Lower lobe of right lung (tissue), 2 donors: ENCODE results near the gene GPNMB. TPM values are rescaled to one million over a fixed set of nuclear protein-coding genes. Genes with fewer than 3 reads are reported as not detected.

Experiments used
- ATAC-seq, 2 donors: fragments of 200-7000 bp; cut with Tn5 transposase; one replicate each; pipeline ENCODE4 v1.9.1; 2020 to 2022; ENCODE audit warnings: mild to moderate bottlenecking in 2 of 2, moderate library complexity in 2 of 2
- DNase-seq: peaks from one replicate; pipeline ENCODE4 v3.0.0-alpha.2; 2020
- H3K27ac ChIP-seq: fragments of 200-600 bp; one replicate; pipeline ENCODE4 v1.8.0; 2022
- H3K27me3 ChIP-seq: fragments of 200-600 bp; one replicate; pipeline ENCODE4 v1.8.0; 2022; ENCODE audit warnings: low read depth
- H3K36me3 ChIP-seq: fragments of 200-600 bp; one replicate; pipeline ENCODE4 v1.8.0; 2022; ENCODE audit warnings: mild to moderate bottlenecking
- H3K4me1 ChIP-seq: fragments of 200-600 bp; one replicate; pipeline ENCODE4 v1.8.0; 2022
- H3K4me3 ChIP-seq: fragments of 200-600 bp; one replicate; pipeline ENCODE4 v1.8.0; 2022; ENCODE audit warnings: mild to moderate bottlenecking
- H3K9me3 ChIP-seq: fragments of 200-600 bp; one replicate; pipeline ENCODE4 v1.8.0; 2022
- intact Hi-C: fragments of 100-400 bp; cut with DNase I; formaldehyde crosslinking; loops from one replicate; pipeline ENCODE4 v1.11.0; 2022
- total RNA-seq: library from RNA; stranded (reverse); fragmentation: NEBNext Ultra II Directional; extraction: Animal tissue kit (Norgen Biotek cat#: 25700); gene quantifications from one replicate; pipeline ENCODE4 v1.2.1, GENCODE V29; 2021
- TF ChIP-seq, protein P1 (sequence below): fragments of 200-600 bp; IDR thresholded peaks from one replicate; pipeline ENCODE4 v1.8.0; 2022; ENCODE audit warnings: antibody characterized with exemption, mild to moderate bottlenecking
- donor health status: DM: no; HTN: yes; CAD: no; lungs with severe emphysema.

GPNMB gene
- total RNA-seq, 1 donor from 2014 or later, result 452 TPM

DNA sequence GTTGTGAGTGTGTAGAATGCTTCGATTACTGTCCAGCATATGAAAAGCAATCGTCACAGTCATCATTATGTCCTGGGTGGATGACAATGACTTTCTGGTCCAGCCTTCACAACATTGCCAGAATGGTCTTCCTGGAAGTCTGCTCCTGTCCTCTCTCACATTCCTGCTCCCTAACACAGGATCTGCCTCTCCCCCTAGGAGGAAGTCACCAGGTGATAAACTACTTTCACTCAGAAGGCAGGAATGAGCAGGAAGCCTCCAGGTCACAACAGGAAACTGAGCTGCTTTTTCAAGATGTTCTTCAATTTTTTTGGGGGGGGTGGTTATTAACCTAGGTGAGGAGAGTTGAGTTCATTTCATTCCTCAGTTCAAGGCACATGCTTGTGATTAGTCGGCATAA, 13.6 kb upstream of the GPNMB start:
- ATAC-seq (no peak), DNase-seq (no peak)
- TF ChIP-seq, protein P1, sequence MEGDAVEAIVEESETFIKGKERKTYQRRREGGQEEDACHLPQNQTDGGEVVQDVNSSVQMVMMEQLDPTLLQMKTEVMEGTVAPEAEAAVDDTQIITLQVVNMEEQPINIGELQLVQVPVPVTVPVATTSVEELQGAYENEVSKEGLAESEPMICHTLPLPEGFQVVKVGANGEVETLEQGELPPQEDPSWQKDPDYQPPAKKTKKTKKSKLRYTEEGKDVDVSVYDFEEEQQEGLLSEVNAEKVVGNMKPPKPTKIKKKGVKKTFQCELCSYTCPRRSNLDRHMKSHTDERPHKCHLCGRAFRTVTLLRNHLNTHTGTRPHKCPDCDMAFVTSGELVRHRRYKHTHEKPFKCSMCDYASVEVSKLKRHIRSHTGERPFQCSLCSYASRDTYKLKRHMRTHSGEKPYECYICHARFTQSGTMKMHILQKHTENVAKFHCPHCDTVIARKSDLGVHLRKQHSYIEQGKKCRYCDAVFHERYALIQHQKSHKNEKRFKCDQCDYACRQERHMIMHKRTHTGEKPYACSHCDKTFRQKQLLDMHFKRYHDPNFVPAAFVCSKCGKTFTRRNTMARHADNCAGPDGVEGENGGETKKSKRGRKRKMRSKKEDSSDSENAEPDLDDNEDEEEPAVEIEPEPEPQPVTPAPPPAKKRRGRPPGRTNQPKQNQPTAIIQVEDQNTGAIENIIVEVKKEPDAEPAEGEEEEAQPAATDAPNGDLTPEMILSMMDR, result no peak
- H3K4me1 ChIP-seq, result no peaks in the 10 kb centered on the region
- H3K27ac ChIP-seq, result no peak overlapping the region
- H3K36me3 ChIP-seq, result no peaks in the 10 kb centered on the region
- intact Hi-C loops, result no loop called here
- no peaks in the 10 kb centered on the region for H3K9me3 ChIP-seq
- no peak overlapping the region for H3K4me3 ChIP-seq
- no peaks in the 10 kb centered on the region for H3K27me3 ChIP-seq

DNA sequence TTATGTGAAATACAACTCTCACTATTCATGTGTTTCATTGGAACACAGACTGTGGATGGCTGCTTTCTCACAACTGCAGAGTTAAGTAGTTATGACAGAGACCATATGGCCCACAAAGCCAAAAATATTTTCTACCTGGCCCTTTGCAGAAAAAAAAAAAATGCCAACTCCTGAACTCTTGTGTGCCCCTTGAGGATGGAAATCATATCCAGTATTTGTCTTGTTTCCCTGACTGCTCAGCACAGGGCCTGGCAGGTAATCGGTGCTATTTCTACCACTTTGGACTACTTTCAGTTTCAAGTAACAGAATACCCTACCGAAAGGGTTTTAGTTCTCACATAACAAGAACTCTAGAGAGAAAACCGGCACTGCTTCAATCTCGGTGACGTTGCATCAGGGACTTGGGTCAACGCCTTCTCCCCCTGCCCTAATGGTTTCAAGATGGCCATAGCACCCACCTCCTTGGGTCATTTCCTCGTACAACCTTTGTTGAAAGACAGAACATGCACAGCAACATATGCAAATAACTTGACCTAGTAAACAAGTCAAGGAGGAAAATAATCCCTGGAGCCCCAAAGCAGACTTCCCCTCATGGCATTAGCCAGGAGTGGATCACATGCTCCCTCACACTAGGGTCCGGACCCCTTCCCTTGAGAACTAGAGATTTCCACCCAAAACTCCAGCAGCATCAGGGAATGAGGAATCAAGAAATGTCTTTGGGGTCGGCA, 11.8 kb upstream of the GPNMB start:
- intact Hi-C loops, result no loop called here
- TF ChIP-seq, protein P1, result no peak
- H3K9me3 ChIP-seq, result no peaks in the 10 kb centered on the region
- peaks cover 1% of the 10 kb centered on the region for H3K27me3 ChIP-seq
- H3K4me1 ChIP-seq, result no peaks in the 10 kb centered on the region
- ATAC-seq (peak in 1 of 2 donors; percentile 46), DNase-seq (no peak)
- no peak overlapping the region for H3K4me3 ChIP-seq
- H3K36me3 ChIP-seq, result no peaks in the 10 kb centered on the region
- no peak overlapping the region for H3K27ac ChIP-seq

DNA sequence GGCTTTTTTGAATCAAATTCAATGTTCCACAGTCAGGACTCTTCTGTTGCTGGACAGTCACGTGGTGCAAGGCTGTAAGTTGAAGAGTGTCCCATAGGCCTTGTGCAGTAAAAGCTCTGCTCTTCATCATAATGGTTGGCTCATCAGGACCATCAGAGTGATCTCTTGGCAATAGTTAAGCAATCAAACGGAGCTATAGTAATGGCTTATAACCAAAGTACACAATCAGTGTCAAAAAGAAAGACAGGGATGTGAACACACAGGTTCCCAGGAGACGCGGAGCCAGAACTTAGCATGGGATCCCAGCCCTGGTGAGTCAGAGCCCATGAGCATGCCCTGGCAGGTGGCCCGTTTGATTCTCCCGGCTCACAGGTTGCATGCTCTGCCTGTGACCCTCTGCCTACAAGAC, 10.8 kb upstream of the GPNMB start:
- ATAC-seq, result no peak
- Histone ChIP-seq H3K9me3 (no peaks in the 10 kb centered on the region), H3K4me3 (no peak overlapping the region), H3K27me3 (peaks cover 6% of the 10 kb centered on the region), H3K4me1 (no peaks in the 10 kb centered on the region), H3K36me3 (no peaks in the 10 kb centered on the region), H3K27ac (no peak overlapping the region)
- intact Hi-C loops, result no loop called here
- TF ChIP-seq, protein P1, result no peak
- DNase-seq, result no peak

DNA sequence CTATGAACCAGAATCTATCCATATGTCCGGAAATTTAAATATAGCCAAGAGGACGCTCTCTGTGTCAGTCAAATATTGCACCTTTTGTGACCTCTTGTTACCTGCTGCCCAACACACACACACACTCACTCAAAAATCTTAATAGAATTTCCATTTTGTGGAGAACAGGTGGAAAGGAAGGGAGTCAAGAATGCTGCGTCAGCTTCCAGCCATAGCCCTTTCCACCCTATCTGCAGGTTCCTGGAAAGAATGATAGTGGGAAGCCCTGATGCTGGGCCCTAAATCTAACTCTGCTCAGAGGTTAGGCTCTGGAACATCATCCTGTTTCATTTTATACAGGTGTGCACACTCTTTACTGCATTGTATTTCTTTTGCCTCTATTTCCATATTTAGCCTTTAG, 9.6 kb upstream of the GPNMB start:
- intact Hi-C loops, result no loop called here
- Histone ChIP-seq H3K36me3 (no peaks in the 10 kb centered on the region), H3K4me3 (no peak overlapping the region), H3K27me3 (peaks cover 6% of the 10 kb centered on the region), H3K4me1 (no peaks in the 10 kb centered on the region), H3K9me3 (no peaks in the 10 kb centered on the region), H3K27ac (no peak overlapping the region)
- TF ChIP-seq, protein P1, result no peak
- ATAC-seq, result no peak
- no peak for DNase-seq

DNA sequence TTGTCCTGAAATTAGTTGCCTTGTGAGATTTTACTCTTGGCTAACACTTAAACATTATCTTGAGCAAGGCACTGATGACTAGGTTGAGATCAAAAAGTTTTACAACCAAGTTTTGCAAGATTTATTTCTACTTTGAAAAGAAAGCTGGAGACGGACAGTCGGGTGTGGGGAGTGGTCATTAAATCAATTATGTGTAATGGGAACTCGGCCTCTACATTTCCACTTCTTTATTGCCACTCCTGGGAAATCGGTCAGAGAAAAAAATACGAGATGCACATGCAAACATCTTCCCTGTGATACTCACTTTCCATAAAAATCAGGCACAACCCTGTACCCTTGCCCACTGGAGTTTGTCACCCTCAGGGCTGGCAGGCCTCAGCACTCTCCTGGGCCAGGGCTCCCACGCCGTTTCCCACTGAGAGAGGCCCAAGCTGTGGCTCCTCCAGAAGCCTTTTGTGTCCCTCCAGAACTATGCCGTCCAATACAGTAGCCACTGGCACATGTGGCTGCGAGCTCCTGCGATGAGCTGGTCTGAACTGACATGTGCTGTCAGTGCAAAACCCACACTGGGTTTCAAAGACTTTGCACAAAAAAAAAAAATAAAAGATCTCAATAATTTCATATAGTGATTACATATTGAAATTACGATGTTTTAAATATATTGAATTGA, 7.5 kb upstream of the GPNMB start:
- intact Hi-C loops, result no loop called here
- Histone ChIP-seq H3K4me3 (no peak overlapping the region), H3K36me3 (no peaks in the 10 kb centered on the region), H3K4me1 (no peaks in the 10 kb centered on the region), H3K27ac (no peak overlapping the region), H3K9me3 (no peaks in the 10 kb centered on the region), H3K27me3 (peaks cover 6% of the 10 kb centered on the region)
- DNase-seq, result no peak
- TF ChIP-seq, protein P1, result no peak
- ATAC-seq, result no peak
